Measurements from ENCODE around the gene HEPACAM.
A peak's percentile ranks its signal among the peaks of the same experiment; 100 is the strongest.

The HEPACAM gene

DNA sequence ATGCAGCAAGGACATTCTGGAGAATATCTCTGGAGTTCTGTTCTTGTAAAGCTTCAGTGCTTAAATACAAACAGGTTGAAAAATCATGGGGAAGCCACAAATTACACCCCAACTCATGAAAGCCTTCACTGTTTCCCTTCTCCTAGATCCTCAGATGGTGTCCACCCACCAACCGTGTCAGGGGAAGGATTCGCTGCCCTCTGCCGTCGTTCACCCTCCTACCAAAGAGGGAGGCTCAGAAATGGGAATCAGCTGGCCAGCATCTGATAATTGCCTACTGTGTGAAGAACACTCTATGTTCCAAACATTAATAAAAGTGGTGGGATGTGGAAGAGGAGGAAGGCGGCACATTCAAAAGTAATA is 7.4 kb upstream of the HEPACAM start:
- DNase-seq (ENCODE audit: low read depth): no peak

DNA sequence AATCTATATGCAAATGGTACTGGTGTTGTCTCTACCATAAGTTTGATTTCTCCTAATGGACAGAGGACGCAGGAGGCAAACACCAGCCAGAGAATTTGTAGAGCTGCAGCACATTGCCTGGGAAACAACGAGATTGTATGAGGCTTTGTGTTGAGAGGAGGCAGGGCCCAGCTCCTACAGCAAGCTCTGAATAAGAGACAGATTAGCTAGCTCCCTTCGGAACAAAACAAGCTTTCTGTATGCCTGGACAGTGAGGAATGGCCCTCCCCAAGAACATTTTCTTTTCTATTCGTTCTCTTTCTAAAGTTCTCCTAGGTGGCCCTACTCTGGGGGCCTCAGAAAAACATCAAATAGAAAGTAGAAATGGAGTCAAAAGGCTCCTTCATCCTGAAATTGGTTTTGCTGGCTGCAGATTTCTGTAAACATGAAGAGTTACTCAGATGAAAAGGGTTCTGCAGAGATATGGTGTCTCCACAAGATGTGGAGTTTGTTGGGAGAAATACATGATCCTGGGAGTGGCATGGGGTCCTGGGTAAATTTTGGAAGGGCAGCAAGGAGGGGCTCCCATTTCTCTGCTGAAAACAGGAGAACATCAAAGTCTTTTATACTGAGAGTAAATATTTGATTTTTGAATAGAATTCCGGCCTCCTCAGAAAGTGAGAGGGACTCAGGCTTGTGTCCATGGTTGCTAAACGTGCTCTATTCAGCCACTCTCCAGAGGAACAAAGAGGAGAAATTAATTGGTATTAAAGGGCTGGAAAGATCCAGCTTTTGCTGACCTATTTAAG is 6.8 kb upstream of the HEPACAM start:
- DNase-seq (ENCODE audit: low read depth): no peak

DNA sequence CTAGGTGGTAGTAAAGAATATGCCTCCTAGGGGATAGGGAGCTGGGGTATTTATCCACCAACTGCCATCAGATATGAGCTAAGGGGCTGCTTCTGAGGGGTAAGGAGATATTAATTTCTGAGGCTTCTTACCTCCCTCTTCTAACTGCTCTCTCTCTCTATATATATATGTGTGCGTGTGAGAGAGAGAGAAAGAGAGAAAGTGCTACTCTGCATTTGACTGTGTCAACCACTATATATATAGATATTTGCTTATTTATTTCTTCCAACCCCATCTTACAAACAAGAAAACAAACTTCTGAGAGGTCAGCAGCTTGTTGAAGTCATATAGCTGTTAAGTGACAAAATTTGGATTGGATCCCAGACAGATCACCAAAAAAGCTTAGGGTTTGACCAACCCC is 5.9 kb upstream of the HEPACAM start:
- DNase-seq (ENCODE audit: low read depth): no peak

- no peak for DNase-seq (ENCODE audit: low read depth)
Measured at GRCh38 chr11:124938970-124939369, 3.1 kb upstream of the HEPACAM start.

DNA sequence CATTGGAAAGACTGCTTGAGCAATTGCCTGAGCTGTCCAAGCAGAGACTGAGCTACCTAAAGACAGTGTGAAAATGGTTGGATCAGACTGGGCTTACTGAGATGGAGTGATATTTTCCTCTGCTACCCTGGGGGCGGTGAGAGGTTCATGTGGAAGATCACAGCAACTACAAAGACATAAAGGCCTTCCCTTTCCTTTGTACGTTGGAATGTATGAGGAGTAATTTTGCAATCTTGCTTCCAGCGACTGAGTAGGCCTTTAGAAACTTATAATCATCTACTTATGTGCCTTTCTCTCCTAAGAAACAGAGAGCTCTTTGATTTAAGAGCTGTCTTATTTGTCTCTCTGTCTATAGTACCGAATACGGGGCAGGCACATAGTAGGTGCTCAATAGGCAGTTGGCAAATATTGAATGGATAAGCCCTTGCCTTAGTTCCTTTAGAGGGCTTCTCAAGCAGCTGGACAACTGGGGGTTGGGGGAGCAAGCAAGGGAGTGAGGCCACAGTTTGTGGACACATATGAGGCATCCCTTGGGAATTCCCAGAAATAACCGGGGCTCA is 2.4 kb upstream of the HEPACAM start:
- no peak for DNase-seq (ENCODE audit: low read depth)

DNA sequence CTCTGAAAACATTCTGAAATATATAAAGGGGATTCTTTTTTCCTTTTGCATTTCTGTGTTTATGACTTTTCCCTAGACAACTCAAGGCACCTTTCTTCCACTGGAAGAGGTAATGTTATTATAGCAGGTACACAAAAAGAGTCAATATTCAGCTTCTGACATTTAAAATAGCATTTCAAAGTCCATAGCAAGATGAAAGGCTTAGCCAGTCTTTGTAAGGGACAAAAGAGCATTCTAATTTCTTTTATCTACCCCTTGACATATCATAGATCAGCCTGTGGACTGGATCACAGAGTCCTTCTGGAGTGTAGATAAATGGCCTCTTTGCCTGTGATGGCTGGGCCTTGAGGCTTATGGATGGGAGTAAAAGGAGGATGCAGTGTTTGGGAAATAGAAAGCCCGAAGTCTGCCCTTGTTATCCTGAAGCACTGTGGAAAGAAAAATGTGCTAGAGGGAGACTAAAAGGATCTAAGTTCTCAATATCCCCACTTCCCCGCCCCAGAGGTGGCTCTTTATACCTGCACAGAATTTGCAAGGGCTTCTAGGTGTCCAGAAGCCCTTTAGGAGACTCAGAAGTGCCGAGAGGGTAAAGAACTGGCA is 1.6 kb upstream of the HEPACAM start:
- DNase-seq (ENCODE audit: low read depth): no peak

GRCh38 chr11:124934862-124935547 is 842 bp downstream of the HEPACAM start:
- DNase-seq (ENCODE audit: low read depth): peak; percentile 43

DNA sequence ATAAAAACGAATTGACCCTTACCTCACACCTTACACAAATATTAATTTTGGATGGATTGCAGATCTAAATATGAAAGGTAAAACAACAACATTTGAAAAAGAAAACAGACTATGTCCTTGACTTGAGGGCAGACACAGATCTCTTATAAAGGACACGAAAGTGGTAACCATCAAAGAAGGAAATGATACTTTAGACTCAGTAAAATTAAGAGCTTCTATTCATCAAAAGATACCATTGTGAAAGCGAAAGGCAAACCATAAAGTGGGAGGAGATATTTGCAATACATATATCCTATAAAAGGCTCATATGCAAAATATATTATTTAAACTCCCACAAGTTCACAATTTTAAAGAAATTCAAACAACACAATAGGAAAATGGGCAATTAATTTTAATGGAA is 5.0 kb downstream of the HEPACAM start:
- DNase-seq (ENCODE audit: low read depth): no peak

DNA sequence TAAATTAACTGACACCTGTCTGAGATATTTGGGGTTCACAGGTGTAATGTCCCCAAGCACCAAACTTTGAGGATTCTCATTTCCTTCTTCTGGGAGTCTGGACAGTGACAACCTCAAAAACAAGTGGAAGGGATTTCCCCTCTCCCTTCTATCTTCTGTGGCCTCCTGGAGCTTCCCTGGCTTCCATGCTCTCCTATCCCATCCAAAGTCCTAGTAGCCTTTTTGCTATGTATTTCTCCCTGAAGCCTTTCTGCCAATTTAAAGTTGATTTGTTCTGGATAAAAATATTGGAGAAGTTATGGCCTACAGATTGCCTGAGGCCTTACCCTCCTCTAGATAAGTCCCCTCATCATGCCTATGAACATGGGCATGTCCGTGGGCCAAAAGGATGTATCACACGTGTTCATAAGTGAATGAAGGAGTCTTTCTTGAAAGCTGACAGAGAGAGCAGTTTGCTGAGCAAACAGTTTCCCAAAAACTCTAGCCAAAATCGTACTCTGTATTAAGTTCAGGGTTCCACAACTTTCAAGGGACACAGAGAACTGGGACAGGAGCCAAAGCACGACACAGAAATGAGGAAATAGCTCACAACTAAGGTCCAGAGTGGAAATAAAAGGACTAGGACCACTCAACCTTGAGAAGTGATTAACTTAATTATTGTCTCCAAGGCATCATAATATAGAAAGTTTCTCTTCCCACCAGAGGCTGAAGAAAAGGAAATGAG is 6.7 kb downstream of the HEPACAM start:
- DNase-seq (ENCODE audit: low read depth): no peak

GRCh38 chr11:124923296-124923695 is 12.6 kb downstream of the HEPACAM start:
- no peak for DNase-seq (ENCODE audit: low read depth)

DNA sequence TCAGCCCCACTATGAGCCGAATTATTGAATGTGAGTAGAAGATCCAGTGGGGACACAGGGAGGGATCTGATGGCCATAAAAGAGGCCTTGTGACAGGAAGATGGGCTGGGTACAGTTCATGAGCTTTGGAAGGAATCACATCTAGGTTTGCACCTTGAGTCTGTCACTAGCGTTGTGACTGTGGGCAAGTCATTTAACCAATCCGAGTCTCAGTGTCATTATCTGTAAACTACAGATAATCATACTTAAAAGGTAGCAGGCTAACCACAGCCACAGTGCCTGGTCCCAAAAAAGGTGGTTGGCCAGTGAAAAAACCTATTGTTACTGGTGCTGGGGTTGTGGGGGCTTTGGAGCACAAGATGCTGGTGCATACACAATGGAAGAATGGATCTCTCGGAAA is 13.0 kb downstream of the HEPACAM start:
- DNase-seq (ENCODE audit: low read depth): no peak

GRCh38 chr11:124920870-124921609 is 14.8 kb downstream of the HEPACAM start:
- DNase-seq (ENCODE audit: low read depth): peak; percentile 34

DNA sequence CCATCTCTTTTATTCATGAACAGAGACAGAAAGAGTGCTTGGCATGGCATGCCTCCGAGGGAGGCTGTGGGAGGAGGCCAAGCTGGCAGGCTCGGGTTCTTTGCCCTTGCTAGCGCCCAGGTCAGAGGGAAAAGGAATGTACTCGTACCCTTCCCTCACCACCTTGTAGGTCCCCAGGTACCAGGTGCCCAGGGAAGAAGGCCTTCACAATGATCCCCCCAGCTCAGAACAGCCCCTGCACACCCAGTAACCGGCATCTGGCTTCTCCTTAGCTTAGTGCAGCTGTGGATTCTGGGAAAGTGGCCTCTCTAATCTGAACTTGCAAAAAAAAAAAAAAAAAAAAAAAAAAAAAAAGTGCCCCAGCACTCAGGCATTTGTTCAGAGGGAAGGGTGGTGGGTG is 15.5 kb downstream of the HEPACAM start:
- DNase-seq (ENCODE audit: low read depth): no peak

DNA sequence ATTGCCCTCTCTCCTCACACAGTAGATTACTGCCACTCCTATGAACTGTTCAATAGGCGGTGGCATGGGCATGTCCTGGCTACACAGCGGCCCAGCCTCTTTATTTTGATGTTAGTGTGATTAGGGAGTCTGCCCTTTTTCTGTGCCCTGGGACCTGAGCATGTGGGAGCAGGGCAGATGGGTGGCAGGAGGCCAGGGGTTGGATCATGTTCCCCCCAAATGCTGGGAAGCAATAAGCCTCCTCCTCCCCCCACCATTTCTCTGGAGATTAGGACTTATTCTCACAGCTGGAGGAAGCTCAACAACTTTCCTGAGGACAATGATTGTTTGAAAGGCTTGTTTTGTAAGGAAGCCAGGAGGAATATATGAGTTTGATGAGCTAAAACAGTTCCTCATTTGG is 15.9 kb downstream of the HEPACAM start:
- DNase-seq (ENCODE audit: low read depth): no peak

- DNase-seq (ENCODE audit: low read depth): no peak
Measured at GRCh38 chr11:124918950-124919349, 16.9 kb downstream of the HEPACAM start, which contains the start of gene HEPN1. TSS of gene HEPN1 (plus strand) at chr11:124919250.

DNA sequence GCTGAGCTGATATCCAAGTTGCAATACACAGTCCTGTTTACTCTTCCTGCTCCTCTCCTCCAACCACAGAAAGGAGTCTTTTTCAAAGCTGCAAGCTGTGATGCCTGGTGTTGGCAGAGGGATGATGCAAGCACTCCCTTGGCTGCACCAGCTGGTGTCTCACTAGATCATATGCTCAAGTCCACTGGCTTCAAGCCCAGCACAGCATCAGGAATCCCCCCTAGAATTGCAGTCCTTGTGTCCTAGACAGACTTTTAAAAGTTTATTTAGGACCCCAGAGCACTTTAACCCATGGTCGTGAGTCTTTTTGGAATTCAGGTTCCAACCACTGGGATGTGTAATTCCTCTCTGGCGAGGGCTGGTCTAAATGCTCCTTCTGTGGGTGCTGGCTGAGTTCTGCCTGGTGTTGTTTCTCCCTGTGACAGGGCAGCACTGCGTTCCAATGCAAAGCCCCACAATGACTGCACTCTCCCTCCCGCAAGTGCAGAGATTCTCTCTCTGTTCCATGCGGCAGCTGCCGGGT is 18.7 kb downstream of the HEPACAM start:
- DNase-seq (ENCODE audit: low read depth): peak; percentile 67

GRCh38 chr11:124916370-124916710 is 19.5 kb downstream of the HEPACAM start:
- DNase-seq (ENCODE audit: low read depth): no peak

GRCh38 chr11:124915541-124916369 is 20.1 kb downstream of the HEPACAM start:
- DNase-seq (ENCODE audit: low read depth): no peak

- DNase-seq (ENCODE audit: low read depth): no peak
Measured at GRCh38 chr11:124902616-124903015, 33.2 kb downstream of the HEPACAM start.

DNA sequence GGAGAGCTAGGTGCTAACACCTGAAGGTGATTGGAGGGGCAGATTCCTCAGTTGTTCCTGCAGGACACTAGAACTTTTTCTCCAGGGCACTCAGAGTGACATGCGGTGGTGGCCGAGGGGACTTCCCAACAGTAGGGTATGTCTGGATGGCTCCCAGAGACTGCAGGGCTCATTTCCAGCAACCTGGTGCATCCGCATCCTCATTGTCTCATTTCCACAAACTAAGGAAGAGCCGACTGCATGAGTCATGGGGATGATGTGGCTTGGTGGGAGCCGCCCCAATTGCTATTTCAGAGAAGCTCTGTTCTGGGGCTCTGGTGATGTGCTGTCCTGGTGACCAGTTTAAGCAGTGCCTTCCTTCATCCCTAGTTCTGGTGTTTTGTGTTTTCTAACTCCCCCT is 35.4 kb downstream of the HEPACAM start:
- DNase-seq (ENCODE audit: low read depth): peak; percentile 75

Data from fibroblast of the conjunctiva (primary cell).